ENCODE data around the gene LIG3. TPM values are rescaled to one million over a fixed set of nuclear protein-coding genes. Genes with fewer than 3 reads are reported as not detected.

LIG3 gene
- total RNA-seq = 30.9 TPM

GRCh38 chr17:34980353-34980680, at the start of gene LIG3:
TSS of gene LIG3 (plus strand) at chr17:34980512. CDS start at chr17:34983006, 2,494 bp downstream.

GRCh38 chr17:34961093-34961911, 19.0 kb upstream of the LIG3 start, which contains the start of the genes CCT6B and ZNF830:
TSS of gene CCT6B (minus strand) at chr17:34961460. CDS start at chr17:34961393, 67 bp downstream.
TSS of gene ZNF830 (plus strand) at chr17:34961540. CDS start at chr17:34961567, 27 bp downstream.

Other genes starting within 250 kb of the LIG3 start
- 3.9 TPM for gene CCT6B, start 19.1 kb upstream of the LIG3 start, total RNA-seq
- gene ZNF830, start 19.0 kb upstream of the LIG3 start, total RNA-seq = 18.2 TPM
- 8.8 TPM for gene RFFL, start 83.2 kb downstream of the LIG3 start, total RNA-seq
- 10.8 TPM for gene RAD51D, start 139.3 kb downstream of the LIG3 start, total RNA-seq
- gene FNDC8, start 141.1 kb downstream of the LIG3 start, total RNA-seq = not detected
- 20.5 TPM for gene NLE1, start 161.8 kb downstream of the LIG3 start, total RNA-seq
- gene UNC45B, start 167.3 kb downstream of the LIG3 start, total RNA-seq = not detected
- gene SLC35G3, start 213.9 kb downstream of the LIG3 start, total RNA-seq = not detected